Astrocyte of the hippocampus (primary cell): Measurements from ENCODE around the gene CMTR1.
"Not testable (repeated sequence)": the region's sequence is repeated elsewhere in the genome, so short reads cannot be mapped to it uniquely, and the experiment has no call there.

Source experiments
- DNase-seq: peaks from one replicate; pipeline ENCODE4 v3.0.0; 2011; ENCODE audit warnings: low read depth, low spot score

Gene CMTR1, protein sequence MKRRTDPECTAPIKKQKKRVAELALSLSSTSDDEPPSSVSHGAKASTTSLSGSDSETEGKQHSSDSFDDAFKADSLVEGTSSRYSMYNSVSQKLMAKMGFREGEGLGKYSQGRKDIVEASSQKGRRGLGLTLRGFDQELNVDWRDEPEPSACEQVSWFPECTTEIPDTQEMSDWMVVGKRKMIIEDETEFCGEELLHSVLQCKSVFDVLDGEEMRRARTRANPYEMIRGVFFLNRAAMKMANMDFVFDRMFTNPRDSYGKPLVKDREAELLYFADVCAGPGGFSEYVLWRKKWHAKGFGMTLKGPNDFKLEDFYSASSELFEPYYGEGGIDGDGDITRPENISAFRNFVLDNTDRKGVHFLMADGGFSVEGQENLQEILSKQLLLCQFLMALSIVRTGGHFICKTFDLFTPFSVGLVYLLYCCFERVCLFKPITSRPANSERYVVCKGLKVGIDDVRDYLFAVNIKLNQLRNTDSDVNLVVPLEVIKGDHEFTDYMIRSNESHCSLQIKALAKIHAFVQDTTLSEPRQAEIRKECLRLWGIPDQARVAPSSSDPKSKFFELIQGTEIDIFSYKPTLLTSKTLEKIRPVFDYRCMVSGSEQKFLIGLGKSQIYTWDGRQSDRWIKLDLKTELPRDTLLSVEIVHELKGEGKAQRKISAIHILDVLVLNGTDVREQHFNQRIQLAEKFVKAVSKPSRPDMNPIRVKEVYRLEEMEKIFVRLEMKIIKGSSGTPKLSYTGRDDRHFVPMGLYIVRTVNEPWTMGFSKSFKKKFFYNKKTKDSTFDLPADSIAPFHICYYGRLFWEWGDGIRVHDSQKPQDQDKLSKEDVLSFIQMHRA

GRCh38 chr6:37432916-37433656 is at the start of gene CMTR1:
TSS of gene CMTR1 (plus strand) at chr6:37433221. CDS start at chr6:37435630, 2,409 bp downstream.
- peak; percentile 97 for DNase-seq

DNA sequence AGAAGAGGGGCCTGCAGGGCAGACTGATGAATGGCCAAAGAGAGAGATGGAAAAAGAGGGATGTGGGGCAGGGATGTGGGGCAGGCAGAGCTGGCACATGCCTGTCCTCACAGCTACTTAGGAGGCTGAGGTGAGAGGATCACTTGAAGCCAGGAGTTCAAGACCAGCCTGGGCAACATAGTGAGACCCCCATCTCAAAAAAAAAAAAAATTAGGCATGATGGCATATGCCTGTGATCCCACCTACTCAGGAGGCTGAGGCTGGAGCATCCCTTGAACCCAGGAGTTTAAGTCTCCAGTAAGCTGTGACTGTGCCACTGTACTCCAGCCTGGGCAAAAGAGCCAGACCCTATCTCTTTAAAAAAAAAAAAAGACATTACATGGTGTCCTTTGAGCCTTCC is 44.4 kb upstream of the CMTR1 start:
- DNase-seq = no peak

- DNase-seq = no peak
Measured at GRCh38 chr6:37389857-37390256, 43.2 kb upstream of the CMTR1 start.

- no peak for DNase-seq
Measured at GRCh38 chr6:37391120-37391519, 41.9 kb upstream of the CMTR1 start.

GRCh38 chr6:37392821-37393220 is 40.2 kb upstream of the CMTR1 start:
- no peak for DNase-seq

GRCh38 chr6:37393381-37393929 is 39.6 kb upstream of the CMTR1 start:
- no peak for DNase-seq

DNA sequence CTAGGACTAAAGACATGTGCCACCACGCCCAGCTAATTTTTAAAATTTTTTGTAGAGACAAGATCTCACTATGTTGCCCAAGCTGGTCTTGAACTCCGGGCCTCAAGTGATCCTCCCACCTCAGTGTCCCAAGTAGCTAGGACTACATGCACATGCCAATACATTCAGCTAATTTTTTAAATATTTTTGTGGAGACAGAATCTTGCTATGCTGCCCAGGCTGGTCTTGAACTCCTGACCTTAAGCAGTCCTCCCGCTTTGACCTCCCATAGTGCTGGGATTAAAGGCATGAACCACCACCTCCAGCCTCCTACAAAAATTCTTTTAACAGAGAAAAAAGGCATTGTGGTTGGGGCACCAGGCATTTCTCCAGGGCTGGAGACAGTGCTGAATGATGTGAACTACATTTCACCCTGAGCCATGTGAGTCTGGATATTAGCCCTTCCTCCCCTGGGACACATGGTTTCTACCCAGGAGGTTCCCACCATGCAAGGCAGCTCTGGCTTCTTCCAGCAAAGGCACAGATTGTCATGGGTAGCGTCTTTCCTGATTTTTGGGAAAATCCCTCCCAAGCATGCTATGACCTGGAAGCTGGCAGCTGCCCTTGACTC is 36.3 kb upstream of the CMTR1 start:
- peak; percentile 83 for DNase-seq

- no peak for DNase-seq
Measured at GRCh38 chr6:37399131-37399530, 33.9 kb upstream of the CMTR1 start.

GRCh38 chr6:37399795-37400490 is 33.1 kb upstream of the CMTR1 start:
- DNase-seq = no peak

- not testable (repeated sequence) for DNase-seq
Measured at GRCh38 chr6:37401658-37402057, 31.4 kb upstream of the CMTR1 start.

- DNase-seq = no peak
Measured at GRCh38 chr6:37406726-37407341, 26.2 kb upstream of the CMTR1 start.

DNA sequence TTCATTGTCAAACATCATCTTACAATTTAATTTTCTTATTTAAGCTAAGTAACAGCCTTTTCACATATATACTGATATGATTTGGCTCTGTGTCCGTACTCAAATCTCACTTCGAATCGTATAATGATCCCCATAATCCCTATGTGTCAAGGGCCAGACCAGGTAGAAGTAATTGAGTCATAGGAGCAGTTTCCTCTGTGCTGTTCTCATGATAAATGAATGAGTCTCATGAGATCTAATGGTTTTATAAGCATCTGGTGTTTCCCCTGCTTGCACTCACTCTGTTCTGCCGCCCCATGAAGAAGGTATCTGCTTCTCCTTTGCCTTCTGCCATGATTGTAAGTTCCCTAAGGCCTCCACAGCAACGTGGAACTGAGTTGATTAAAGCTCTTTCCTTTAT is 25.1 kb upstream of the CMTR1 start:
- DNase-seq = no peak

DNA sequence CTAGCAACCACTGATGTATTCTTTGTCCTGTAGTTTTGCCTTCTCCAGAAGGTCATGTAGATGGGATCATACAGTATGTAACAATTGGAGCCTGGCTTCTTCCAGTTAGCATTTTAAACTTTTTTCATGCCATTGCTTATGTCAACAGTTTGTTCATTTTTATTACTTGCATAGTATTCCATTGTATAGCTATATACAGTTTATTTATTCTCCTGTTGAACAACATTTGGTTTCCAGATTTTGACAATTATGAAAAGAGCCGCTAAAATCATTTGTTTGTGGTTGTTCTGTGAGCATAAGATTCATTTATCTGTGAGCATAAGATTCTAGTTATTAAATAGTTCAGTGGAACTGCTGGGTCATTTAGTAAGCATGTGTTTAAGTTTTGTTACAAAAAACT is 23.5 kb upstream of the CMTR1 start:
- no peak for DNase-seq

DNA sequence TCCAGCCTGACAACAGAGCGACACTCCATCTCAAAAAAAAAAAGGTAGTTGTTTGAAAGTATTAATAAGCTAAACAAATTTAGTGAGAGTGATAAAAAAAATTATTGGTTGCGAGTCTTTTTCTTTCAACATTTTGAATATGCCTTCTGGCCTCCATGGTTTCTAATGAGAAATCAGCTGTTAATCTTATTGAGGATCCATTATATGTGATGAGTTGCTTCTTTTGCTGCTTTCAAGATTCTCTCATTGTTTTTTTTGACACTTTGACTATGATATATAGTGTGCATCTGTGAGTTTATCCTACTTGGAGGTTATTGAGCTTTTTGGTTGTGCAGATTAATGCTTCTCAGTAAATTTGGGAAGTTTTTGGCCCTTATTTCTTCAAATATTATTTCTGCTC is 15.6 kb upstream of the CMTR1 start:
- DNase-seq = no peak

DNA sequence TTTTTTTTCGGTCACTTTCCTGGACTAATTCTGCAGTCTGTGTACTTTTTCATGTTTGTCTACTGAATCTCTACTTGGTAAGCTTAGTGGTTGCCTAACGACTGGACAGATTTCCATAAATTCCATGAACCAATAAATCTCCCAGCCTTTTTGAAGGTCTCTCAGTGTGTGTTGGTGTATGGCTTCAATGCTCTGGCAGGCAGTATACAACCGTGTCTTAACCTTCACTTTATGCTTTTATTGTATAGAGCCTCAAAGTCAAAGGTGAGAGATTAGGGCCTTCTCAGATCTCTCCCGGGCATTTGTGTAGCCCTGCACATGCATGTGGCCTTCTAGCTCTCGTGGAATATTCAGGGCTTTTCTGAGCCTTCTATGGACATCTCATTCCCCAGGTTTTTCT is 14.3 kb upstream of the CMTR1 start:
- DNase-seq = no peak

- no peak for DNase-seq
Measured at GRCh38 chr6:37426058-37426944, 6.7 kb upstream of the CMTR1 start.

DNA sequence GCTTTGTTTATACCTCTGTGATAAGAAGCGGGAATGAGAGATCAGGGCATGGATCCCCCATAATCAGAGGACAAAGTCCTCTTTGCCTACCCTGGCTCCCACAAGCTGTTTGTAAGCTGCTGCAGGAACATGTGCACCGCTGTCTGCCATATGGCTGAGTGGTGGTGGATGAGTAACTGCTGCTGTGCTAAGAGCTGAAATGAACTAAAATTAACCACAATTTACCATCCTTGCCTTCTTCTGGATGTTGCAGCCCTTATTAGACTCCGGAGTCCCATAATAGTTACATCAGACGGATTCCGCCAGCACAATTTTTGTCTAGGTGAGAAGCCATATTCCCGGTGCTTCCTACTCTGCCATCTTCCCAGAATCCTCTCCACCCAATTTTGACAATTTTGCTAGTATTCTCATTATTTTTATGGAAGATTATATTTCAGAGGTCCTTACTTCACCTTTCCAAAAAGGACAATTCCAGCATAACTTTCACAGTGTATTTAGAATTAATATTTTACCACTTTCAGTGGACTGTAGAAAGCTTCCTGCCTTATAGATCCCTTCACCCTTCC is 6.0 kb upstream of the CMTR1 start:
- no peak for DNase-seq

DNA sequence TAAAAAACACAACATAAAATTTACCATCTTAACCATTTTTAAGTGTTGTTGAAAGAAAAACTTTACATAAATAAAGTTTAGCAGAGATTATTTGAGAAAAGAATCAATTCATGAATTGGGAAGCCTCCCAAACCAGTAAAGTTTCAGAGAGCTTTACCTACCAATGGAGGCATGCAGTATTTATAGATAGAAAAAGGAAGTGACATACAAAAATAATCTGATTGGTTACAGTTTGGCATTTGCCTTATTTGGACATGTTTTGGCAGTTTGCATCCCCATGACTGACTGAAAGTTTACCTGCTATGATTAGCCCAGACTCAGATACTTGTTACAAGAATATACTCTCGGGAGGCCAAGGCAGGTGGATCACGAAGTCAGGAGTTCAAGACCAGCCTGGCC is 3.7 kb upstream of the CMTR1 start:
- DNase-seq = no peak

DNA sequence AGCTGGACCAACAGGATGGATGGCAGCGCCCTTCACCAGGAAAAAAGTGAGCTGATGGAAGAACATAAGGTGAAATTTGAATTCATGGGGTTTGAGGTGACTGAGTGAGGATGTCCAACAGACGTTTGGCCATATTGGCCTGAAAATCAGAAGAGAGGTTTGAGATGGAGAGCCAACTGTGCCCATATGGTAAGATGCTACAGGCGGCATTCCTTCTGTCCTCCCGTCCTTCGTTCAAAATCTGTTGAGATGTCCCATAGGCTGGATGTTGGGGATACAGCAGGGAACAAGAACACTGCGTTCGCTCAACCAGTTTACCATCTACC is 468 bp upstream of the CMTR1 start:
- no peak for DNase-seq
